ENCODE data around the gene EHHADH. TPM values are rescaled to one million over a fixed set of nuclear protein-coding genes. Genes with fewer than 3 reads are reported as not detected.

The EHHADH gene
- total and polyA plus RNA-seq, 9 of the 15 experiments (the other 6 are each of a cell fraction or from before 2014, with no cell fraction given): 3.6 to 6.4 (median 5.4) TPM

GRCh38 chr3:185297867-185298266 lies 44.0 kb upstream of the EHHADH start (continued):
- TF ChIP-seq AFF1 (IDR thresholded peaks at IDR 0.05; ENCODE audit: low read depth in 1 of 2, partially characterized antibody in 2 of 2) (no peak), POLR2G (IDR thresholded peaks at IDR 0.05; ENCODE audit: low read depth, low read length) (no peak), TAF7 (tag; IDR thresholded peaks at IDR 0.05) (no peak), MYBL2 (IDR thresholded peaks at IDR 0.05; ENCODE audit: low read depth) (no peak), MYBL2 (CRISPR knock-in tag; IDR thresholded peaks at IDR 0.05; ENCODE audit: borderline replicate concordance) (no peak), FUS (optimal IDR thresholded peaks at IDR 0.05; ENCODE audit: low read depth, low read length) (no peak), RHOXF2B (CRISPR knock-in tag; conservative IDR thresholded peaks at IDR 0.05) (no peak), ZNF778 (CRISPR knock-in tag; IDR thresholded peaks at IDR 0.05) (no peak), NCOR1 (IDR thresholded peaks at IDR 0.05) (peak; percentile 78), ZNF133 (CRISPR knock-in tag; IDR thresholded peaks at IDR 0.05) (no peak), USF2 (CRISPR knock-in tag; IDR thresholded peaks at IDR 0.05) (no peak), MXI1 (IDR thresholded peaks at IDR 0.05; ENCODE audit: low read depth, low read length) (no peak; the same call in 1 of the 2 replicates)
- TF ChIP-seq, protein P1, sequence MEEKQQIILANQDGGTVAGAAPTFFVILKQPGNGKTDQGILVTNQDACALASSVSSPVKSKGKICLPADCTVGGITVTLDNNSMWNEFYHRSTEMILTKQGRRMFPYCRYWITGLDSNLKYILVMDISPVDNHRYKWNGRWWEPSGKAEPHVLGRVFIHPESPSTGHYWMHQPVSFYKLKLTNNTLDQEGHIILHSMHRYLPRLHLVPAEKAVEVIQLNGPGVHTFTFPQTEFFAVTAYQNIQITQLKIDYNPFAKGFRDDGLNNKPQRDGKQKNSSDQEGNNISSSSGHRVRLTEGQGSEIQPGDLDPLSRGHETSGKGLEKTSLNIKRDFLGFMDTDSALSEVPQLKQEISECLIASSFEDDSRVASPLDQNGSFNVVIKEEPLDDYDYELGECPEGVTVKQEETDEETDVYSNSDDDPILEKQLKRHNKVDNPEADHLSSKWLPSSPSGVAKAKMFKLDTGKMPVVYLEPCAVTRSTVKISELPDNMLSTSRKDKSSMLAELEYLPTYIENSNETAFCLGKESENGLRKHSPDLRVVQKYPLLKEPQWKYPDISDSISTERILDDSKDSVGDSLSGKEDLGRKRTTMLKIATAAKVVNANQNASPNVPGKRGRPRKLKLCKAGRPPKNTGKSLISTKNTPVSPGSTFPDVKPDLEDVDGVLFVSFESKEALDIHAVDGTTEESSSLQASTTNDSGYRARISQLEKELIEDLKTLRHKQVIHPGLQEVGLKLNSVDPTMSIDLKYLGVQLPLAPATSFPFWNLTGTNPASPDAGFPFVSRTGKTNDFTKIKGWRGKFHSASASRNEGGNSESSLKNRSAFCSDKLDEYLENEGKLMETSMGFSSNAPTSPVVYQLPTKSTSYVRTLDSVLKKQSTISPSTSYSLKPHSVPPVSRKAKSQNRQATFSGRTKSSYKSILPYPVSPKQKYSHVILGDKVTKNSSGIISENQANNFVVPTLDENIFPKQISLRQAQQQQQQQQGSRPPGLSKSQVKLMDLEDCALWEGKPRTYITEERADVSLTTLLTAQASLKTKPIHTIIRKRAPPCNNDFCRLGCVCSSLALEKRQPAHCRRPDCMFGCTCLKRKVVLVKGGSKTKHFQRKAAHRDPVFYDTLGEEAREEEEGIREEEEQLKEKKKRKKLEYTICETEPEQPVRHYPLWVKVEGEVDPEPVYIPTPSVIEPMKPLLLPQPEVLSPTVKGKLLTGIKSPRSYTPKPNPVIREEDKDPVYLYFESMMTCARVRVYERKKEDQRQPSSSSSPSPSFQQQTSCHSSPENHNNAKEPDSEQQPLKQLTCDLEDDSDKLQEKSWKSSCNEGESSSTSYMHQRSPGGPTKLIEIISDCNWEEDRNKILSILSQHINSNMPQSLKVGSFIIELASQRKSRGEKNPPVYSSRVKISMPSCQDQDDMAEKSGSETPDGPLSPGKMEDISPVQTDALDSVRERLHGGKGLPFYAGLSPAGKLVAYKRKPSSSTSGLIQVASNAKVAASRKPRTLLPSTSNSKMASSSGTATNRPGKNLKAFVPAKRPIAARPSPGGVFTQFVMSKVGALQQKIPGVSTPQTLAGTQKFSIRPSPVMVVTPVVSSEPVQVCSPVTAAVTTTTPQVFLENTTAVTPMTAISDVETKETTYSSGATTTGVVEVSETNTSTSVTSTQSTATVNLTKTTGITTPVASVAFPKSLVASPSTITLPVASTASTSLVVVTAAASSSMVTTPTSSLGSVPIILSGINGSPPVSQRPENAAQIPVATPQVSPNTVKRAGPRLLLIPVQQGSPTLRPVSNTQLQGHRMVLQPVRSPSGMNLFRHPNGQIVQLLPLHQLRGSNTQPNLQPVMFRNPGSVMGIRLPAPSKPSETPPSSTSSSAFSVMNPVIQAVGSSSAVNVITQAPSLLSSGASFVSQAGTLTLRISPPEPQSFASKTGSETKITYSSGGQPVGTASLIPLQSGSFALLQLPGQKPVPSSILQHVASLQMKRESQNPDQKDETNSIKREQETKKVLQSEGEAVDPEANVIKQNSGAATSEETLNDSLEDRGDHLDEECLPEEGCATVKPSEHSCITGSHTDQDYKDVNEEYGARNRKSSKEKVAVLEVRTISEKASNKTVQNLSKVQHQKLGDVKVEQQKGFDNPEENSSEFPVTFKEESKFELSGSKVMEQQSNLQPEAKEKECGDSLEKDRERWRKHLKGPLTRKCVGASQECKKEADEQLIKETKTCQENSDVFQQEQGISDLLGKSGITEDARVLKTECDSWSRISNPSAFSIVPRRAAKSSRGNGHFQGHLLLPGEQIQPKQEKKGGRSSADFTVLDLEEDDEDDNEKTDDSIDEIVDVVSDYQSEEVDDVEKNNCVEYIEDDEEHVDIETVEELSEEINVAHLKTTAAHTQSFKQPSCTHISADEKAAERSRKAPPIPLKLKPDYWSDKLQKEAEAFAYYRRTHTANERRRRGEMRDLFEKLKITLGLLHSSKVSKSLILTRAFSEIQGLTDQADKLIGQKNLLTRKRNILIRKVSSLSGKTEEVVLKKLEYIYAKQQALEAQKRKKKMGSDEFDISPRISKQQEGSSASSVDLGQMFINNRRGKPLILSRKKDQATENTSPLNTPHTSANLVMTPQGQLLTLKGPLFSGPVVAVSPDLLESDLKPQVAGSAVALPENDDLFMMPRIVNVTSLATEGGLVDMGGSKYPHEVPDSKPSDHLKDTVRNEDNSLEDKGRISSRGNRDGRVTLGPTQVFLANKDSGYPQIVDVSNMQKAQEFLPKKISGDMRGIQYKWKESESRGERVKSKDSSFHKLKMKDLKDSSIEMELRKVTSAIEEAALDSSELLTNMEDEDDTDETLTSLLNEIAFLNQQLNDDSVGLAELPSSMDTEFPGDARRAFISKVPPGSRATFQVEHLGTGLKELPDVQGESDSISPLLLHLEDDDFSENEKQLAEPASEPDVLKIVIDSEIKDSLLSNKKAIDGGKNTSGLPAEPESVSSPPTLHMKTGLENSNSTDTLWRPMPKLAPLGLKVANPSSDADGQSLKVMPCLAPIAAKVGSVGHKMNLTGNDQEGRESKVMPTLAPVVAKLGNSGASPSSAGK (IDR thresholded peaks at IDR 0.05): peak; percentile 48; the same call in 1 of the 2 replicates

Data from K562 (cell line).